Breast epithelium (tissue), 3 donors: Measurements from ENCODE around the gene BRME1.

Source experiments
- POLR2A ChIP-seq: fragments of 450-650 bp; IDR thresholded peaks from one replicate; pipeline ENCODE4 v1.6.1; 2016; ENCODE audit warnings: antibody characterized with exemption, mild to moderate bottlenecking, moderate library complexity
- POLR2AphosphoS5 ChIP-seq, 3 donors: sonication (generic); formaldehyde crosslinking; IDR thresholded peaks; one replicate each; pipeline ENCODE4 v1.6.1; 2017; ENCODE audit warnings: antibody characterized with exemption in 3 of 3
- TF ChIP-seq, protein P1 (sequence below), 3 donors: fragments of 450-650 bp; IDR thresholded peaks; one replicate each; pipeline ENCODE4 v1.5.1; 2016 to 2017; ENCODE audit warnings: antibody characterized with exemption in 3 of 3, mild to moderate bottlenecking in 3 of 3, moderate library complexity in 3 of 3

DNA sequence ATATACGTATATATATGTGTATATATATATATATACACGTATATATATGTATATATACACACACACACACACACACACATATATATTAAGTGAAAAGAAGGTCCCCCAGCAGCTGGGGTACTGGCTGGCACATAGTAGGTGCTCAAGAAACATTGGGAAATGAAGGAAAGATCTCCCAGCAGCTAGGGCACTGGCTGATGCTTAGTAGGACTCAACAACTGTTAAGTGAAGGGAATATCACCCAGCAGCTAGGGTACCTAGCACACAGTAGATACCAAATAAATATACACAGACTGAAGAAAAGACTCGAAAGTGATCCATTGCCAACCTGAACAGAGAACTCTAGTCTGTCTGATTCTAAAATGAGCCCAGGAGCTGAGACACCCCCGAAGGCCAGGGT is 20.1 kb upstream of the BRME1 start:
- TF ChIP-seq, protein P1, sequence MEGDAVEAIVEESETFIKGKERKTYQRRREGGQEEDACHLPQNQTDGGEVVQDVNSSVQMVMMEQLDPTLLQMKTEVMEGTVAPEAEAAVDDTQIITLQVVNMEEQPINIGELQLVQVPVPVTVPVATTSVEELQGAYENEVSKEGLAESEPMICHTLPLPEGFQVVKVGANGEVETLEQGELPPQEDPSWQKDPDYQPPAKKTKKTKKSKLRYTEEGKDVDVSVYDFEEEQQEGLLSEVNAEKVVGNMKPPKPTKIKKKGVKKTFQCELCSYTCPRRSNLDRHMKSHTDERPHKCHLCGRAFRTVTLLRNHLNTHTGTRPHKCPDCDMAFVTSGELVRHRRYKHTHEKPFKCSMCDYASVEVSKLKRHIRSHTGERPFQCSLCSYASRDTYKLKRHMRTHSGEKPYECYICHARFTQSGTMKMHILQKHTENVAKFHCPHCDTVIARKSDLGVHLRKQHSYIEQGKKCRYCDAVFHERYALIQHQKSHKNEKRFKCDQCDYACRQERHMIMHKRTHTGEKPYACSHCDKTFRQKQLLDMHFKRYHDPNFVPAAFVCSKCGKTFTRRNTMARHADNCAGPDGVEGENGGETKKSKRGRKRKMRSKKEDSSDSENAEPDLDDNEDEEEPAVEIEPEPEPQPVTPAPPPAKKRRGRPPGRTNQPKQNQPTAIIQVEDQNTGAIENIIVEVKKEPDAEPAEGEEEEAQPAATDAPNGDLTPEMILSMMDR (IDR thresholded peaks at IDR 0.05), result no peak
- TF ChIP-seq POLR2AphosphoS5 (IDR thresholded peaks at IDR 0.05) (no peak), POLR2A (no peak)
